RKO (cell line): Measurements from ENCODE around the gene LRTM2.

Experiments
- DNase-seq: peaks from one replicate; pipeline ENCODE4 v3.0.0-alpha.2; 2016; ENCODE audit warnings: low spot score

Gene LRTM2

DNA sequence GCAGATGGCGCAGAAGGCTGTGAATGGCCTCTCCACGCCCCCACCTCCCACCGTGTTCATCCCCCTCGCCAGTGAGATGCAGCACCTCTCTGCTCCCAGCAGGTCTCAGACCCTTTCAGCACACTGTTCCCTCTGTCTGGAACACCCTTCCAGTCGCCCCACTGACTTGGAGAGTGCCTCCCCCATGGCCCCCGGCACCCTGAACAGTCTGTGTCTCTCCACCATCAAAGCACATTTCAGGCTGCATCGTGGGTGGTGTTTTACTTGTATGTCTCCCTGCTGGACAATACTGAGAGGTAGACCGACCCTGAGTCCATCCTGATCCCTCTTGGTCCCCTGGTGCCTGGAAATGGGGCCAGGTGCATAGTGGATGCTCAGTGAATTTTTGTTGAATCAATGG is 63.1 kb downstream of the LRTM2 start:
- DNase-seq = no peak

DNA sequence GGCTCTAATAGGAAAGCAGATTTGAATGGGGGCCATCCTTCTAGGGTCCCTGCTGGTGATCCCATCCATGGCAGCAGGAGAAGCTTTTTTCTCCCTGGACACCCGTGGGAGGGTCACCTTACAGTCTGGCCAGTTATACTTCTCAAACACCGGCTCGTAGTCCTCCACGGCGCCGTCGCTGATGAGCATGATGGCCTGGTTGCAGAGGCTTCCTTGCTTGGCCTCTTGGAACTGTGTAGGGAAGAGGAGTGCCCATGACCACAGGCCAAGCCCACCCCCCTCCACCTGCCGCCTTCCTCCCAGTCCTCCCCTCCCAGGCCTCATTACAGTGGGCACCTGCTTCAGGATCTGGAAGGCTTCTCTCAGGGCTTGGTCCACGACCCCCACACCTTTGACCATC is 64.3 kb downstream of the LRTM2 start:
- DNase-seq = no peak

DNA sequence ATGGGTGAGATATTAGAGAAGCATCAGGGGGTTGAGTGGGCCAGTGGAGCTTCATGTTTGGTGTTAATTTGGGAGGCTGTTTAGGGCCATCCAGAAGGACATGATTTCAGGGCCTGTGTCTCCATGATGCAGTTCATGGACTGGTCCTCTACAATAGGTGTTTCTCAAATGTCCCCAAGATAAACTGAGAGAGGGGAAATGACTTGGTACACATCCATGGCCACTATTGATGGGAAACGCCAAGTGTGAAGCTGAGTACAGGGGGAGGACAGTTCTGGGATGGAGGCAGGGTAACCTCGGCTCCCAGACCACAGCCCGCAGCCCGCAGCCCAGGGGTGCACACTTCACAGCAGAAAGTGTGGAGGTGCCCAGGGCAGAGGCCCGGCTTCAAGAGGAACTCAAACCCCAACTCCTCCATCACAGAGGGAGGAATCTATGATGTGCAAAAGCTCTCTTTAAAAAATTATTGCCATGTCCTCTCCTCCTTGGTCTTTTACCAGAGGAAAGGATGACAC is 64.8 kb downstream of the LRTM2 start:
- no peak for DNase-seq

- DNase-seq = no peak
Observed at GRCh38 chr12:1885599-1886245, 65.4 kb downstream of the LRTM2 start.
